ENCODE data around the gene DCLK1.

The DCLK1 gene

GRCh38 chr13:35732565-35732964, 398.6 kb downstream of the DCLK1 start:
- no peak for DNase-seq

- DNase-seq: no peak
These were observed 399.7 kb downstream of the DCLK1 start for GRCh38 chr13:35731471-35731870.

GRCh38 chr13:35729926-35730627, 401.1 kb downstream of the DCLK1 start:
- DNase-seq: no peak

GRCh38 chr13:35727881-35728280, 403.3 kb downstream of the DCLK1 start:
- no peak for DNase-seq

- no peak for DNase-seq
These were observed 406.7 kb downstream of the DCLK1 start for GRCh38 chr13:35724446-35724845.

GRCh38 chr13:35723821-35724220, 407.4 kb downstream of the DCLK1 start:
- no peak for DNase-seq

- DNase-seq: no peak
These were observed 408.1 kb downstream of the DCLK1 start for GRCh38 chr13:35723053-35723461.

- DNase-seq: no peak
These were observed 408.6 kb downstream of the DCLK1 start for GRCh38 chr13:35722458-35723052.

GRCh38 chr13:35720690-35721554, 410.3 kb downstream of the DCLK1 start:
- peak; percentile 9 for DNase-seq

- DNase-seq: no peak
These were observed 410.9 kb downstream of the DCLK1 start for GRCh38 chr13:35720290-35720689.

Measured in CD4-positive, alpha-beta T cell treated with Interleukin-12 subunit alpha and Interleukin-12 subunit beta, for 1 hour (primary cell).